Endothelial cell of umbilical vein (primary cell): Measurements from ENCODE around the gene SLC7A7. TPM values are rescaled to one million over a fixed set of nuclear protein-coding genes. Genes with fewer than 3 reads are reported as not detected.

Experiments used
- BruUV-seq: library from RNA; stranded (reverse); fragments of 400-500 nt; replicated peaks from 2 replicates; lab custom pipeline; 2021; lab: Mats Ljungman, UMichigan
- CTCF ChIA-PET: fragments of 300-600, 350-600 bp; sonication (Branson Sonifier 250); formaldehyde crosslinking; loops from one replicate; lab custom pipeline; 2021; ENCODE audit warnings: antibody characterized with exemption, inconsistent platforms; lab: Charles Lee
- POLR2A ChIA-PET: fragments of 300-600, 350-600 bp; sonication (Branson Sonifier 250); formaldehyde crosslinking; loops from one replicate; lab custom pipeline; 2021; ENCODE audit warnings: antibody characterized with exemption, inconsistent platforms; lab: Charles Lee
- DNase-seq: peaks from one replicate; pipeline ENCODE4 v3.0.0-alpha.2; 2011; ENCODE audit warnings: low read depth, low spot score
- FAIRE-seq: peaks from 2 replicates; lab custom pipeline; 2011; peaks lifted over from hg19 to GRCh38; lab: Jason Lieb, UNC
- H2AFZ ChIP-seq: 2 replicates; pipeline ENCODE4 v1.6.0; 2012; ENCODE audit warnings: low read depth, low read length, control low read depth, inconsistent platforms
- H3K27ac ChIP-seq: 2 replicates; pipeline ENCODE4 v1.5.1; 2011; ENCODE audit warnings: low read depth, mild to moderate bottlenecking, control low read depth, low read length, moderate library complexity; ENCODE audit not compliant: insufficient read depth
- H3K27me3 ChIP-seq, 2 experiments: 2 replicates each; pipeline versions ENCODE4 v1.6.0 to v1.6.1; 2011; ENCODE audit warnings: low read length in 2 of 2, mixed read lengths in 1 of 2; ENCODE audit not compliant: control insufficient read depth in 2 of 2, insufficient read depth in 2 of 2
- H3K36me3 ChIP-seq, 2 experiments: 2 replicates in 1 of 2; 3 replicates in 1 of 2; pipeline ENCODE4 v1.5.1; 2011; ENCODE audit warnings: low read length in 2 of 2, mild to moderate bottlenecking in 1 of 2, moderate library complexity in 1 of 2; ENCODE audit not compliant: control insufficient read depth in 2 of 2, insufficient read depth in 2 of 2; ENCODE audit errors: extremely low read depth in 1 of 2
- H3K4me1 ChIP-seq: 3 replicates; pipeline ENCODE4 v1.5.1; 2011; ENCODE audit warnings: mild to moderate bottlenecking, low read length; ENCODE audit not compliant: control insufficient read depth, insufficient read depth; ENCODE audit errors: extremely low read depth
- H3K4me2 ChIP-seq: 2 replicates; pipeline ENCODE4 v1.6.1; 2011; ENCODE audit warnings: low read length, control low read depth, mixed read lengths; ENCODE audit not compliant: insufficient read depth
- H3K4me3 ChIP-seq, 3 experiments: fragments of 200-600 bp in 1 of 3; sonication (generic), shearing (Covaris generic) in 1 of 3; replicated peaks in 1 of 3; 2 replicates each; pipeline ENCODE4 v1.5.1; 2011 to 2016; ENCODE audit warnings: control low read depth in 3 of 3, low read length in 3 of 3, mild to moderate bottlenecking in 2 of 3, inconsistent platforms in 1 of 3, low read depth in 1 of 3, moderate library complexity in 1 of 3; ENCODE audit not compliant: insufficient read depth in 1 of 3
- H3K79me2 ChIP-seq: 2 replicates; pipeline ENCODE4 v1.6.0; 2012; ENCODE audit warnings: low read length, inconsistent platforms; ENCODE audit not compliant: control insufficient read depth, insufficient read depth
- H3K9ac ChIP-seq: replicated peaks from 2 replicates; pipeline ENCODE3; 2011; ENCODE audit warnings: low read length, control low read depth; ENCODE audit not compliant: insufficient read depth; ENCODE audit errors: extremely low read depth
- H3K9me1 ChIP-seq: replicated peaks from 3 replicates; pipeline ENCODE4 v1.6.0; 2011; ENCODE audit warnings: mild to moderate bottlenecking, low read length; ENCODE audit not compliant: control insufficient read depth, insufficient read depth; ENCODE audit errors: extremely low read depth
- H3K9me3 ChIP-seq: replicated peaks from 2 replicates; pipeline ENCODE4 v1.5.1; 2012; ENCODE audit warnings: low read length, inconsistent platforms; ENCODE audit not compliant: control insufficient read depth, insufficient read depth
- H4K20me1 ChIP-seq: replicated peaks from 2 replicates; pipeline ENCODE3; 2011; ENCODE audit warnings: mild to moderate bottlenecking, low read length; ENCODE audit not compliant: control insufficient read depth, insufficient read depth; ENCODE audit errors: extremely low read depth
- EZH2 ChIP-seq: IDR thresholded peaks from 2 replicates; pipeline ENCODE4 v1.6.1; 2012; ENCODE audit warnings: borderline replicate concordance, low read depth, mild to moderate bottlenecking, moderate library complexity, low read length, inconsistent platforms; ENCODE audit not compliant: severe bottlenecking
- FOS ChIP-seq: IDR thresholded peaks from 2 replicates; pipeline ENCODE4 v1.6.1; 2011; ENCODE audit warnings: mild to moderate bottlenecking, low read length, moderate library complexity, borderline replicate concordance; ENCODE audit not compliant: insufficient read depth
- GATA2 ChIP-seq: IDR thresholded peaks from 2 replicates; pipeline ENCODE4 v1.7.0; 2011; ENCODE audit warnings: low read depth, mild to moderate bottlenecking, moderate library complexity, mixed read lengths, low read length; ENCODE audit not compliant: insufficient read length, insufficient read depth
- JUN ChIP-seq: IDR thresholded peaks from 2 replicates; pipeline ENCODE4 v1.6.1; 2011; ENCODE audit warnings: borderline replicate concordance, low read depth; ENCODE audit not compliant: insufficient read length, insufficient read depth
- MAX ChIP-seq: IDR thresholded peaks from 2 replicates; pipeline ENCODE4 v1.6.1; 2011; ENCODE audit not compliant: insufficient read depth, insufficient read length
- MYC ChIP-seq: IDR thresholded peaks from one replicate; pipeline ENCODE4 v1.6.1; 2011; ENCODE audit warnings: mild to moderate bottlenecking, low read depth, low read length
- POLR2A ChIP-seq: IDR thresholded peaks from 2 replicates; pipeline ENCODE4 v1.6.1; 2012; ENCODE audit warnings: low read depth, mild to moderate bottlenecking, control low read depth, low read length
- POLR2AphosphoS5 ChIP-seq: IDR thresholded peaks from 2 replicates; pipeline ENCODE4 v1.6.1; 2012; ENCODE audit warnings: low read depth, mild to moderate bottlenecking, control low read depth, low read length, moderate library complexity; ENCODE audit not compliant: insufficient read depth
- dilution Hi-C: fragments of 300-500 bp; cut with MboI; formaldehyde crosslinking; loops from one replicate; pipeline ENCODE4 v1.15.0; 2019; ENCODE audit warnings: low sequenced_read_pairs; ENCODE audit not compliant: extremely low pct_ligation_motif_present
- intact Hi-C: fragments of 100-400 bp; cut with micrococcal nuclease; formaldehyde crosslinking; loops from one replicate; pipeline ENCODE4 v1.10.0; 2022
- polyA plus RNA-seq, 4 experiments: library from polyadenylated mRNA; depleted of rRNA in 3 of 4; stranded (reverse) in 3 of 4; unstranded in 1 of 4; fragments of >200 nt; gene quantifications; 2 replicates each; pipeline versions ENCODE4 v1.2.1 to v1.2.3, GENCODE V29; 2011 to 2012; ENCODE audit warnings: missing spikeins in 1 of 4
- total RNA-seq: library from RNA; stranded (reverse); gene quantifications from 2 replicates; pipeline ENCODE4 v1.2.3, GENCODE V29; 2021
- TF ChIP-seq, protein P1 (sequence below), 2 donors: IDR thresholded peaks; 1 replicate in 1 of 2; 2 replicates in 1 of 2; pipeline ENCODE4 v1.5.1; 2011; ENCODE audit warnings: low read length in 2 of 2, mild to moderate bottlenecking in 2 of 2, moderate library complexity in 2 of 2, control low read depth in 1 of 2, inconsistent platforms in 1 of 2, low read depth in 1 of 2; ENCODE audit not compliant: insufficient read depth in 1 of 2; ENCODE audit errors: extremely low read depth in 1 of 2

Gene SLC7A7
- total and polyA plus RNA-seq, 2 donors (not counting 3 experiments of a cell fraction or from before 2014, with no cell fraction given), result 22.5 to 94.0 TPM

DNA sequence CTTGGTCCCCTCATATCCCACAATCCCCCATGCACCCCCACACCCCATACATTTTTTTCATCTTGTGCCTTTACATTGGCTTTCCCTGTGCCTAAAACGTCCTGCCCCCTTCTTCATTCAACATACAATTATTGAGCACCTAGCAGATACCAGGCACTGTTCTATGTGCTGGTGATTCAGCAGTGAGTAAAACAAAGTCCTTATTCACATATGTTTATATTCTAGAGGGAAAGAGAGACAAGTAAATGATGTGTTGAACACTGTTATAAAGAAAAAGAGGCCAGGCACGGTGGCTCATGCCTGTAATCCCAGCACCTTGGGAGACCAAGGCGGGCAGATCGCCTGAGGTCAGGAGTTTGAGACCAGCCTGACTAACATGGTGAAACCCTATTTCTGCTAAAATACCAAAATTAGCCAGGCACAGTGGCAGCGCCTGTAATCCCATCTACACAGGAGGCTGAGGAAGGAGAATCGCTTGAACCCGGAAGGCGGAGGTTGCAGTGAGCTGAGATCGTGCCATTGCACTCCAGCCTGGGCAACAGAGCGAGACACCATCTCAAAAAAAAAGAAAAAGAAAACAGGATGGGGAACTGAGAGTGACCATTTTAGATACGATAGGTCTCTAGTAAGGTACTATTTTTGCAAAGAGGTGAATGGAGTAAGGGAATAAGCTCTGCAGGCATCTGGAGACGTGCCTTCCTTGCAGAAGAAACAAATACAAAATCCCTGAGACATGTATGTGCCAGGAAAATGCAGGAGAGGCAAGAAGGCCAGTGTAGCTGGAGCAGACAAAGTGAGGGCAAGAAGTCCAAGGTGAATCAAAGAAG lies 12.2 kb downstream of the SLC7A7 start:
- Histone ChIP-seq H3K27me3 (no peaks in the 10 kb centered on the region), H3K4me1 (no peaks in the 10 kb centered on the region), H4K20me1 (no peaks in the 10 kb centered on the region), H3K9ac (no peak overlapping the region), H3K79me2 (no peaks in the 10 kb centered on the region), H3K9me3 (no peaks in the 10 kb centered on the region), H3K9me1 (no peaks in the 10 kb centered on the region), H3K4me2 (no peak overlapping the region), H3K36me3 (no peaks in the 10 kb centered on the region), H2AFZ (no peak overlapping the region), H3K27ac (no peak overlapping the region), H3K4me3 (no peak overlapping the region)
- no TSS peak for BruUV-seq
- FAIRE-seq, result no peak
- no peak for DNase-seq
- TF ChIP-seq, protein P1, sequence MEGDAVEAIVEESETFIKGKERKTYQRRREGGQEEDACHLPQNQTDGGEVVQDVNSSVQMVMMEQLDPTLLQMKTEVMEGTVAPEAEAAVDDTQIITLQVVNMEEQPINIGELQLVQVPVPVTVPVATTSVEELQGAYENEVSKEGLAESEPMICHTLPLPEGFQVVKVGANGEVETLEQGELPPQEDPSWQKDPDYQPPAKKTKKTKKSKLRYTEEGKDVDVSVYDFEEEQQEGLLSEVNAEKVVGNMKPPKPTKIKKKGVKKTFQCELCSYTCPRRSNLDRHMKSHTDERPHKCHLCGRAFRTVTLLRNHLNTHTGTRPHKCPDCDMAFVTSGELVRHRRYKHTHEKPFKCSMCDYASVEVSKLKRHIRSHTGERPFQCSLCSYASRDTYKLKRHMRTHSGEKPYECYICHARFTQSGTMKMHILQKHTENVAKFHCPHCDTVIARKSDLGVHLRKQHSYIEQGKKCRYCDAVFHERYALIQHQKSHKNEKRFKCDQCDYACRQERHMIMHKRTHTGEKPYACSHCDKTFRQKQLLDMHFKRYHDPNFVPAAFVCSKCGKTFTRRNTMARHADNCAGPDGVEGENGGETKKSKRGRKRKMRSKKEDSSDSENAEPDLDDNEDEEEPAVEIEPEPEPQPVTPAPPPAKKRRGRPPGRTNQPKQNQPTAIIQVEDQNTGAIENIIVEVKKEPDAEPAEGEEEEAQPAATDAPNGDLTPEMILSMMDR (IDR thresholded peaks at IDR 0.05; ENCODE audit: extremely low read depth in 1 of 2, insufficient read depth in 1 of 2, low read depth in 1 of 2, low read length in 2 of 2), result no peak
- TF ChIP-seq EZH2, result no peak
- no peak for TF ChIP-seq JUN
- TF ChIP-seq MYC, result no peak
- no peak for TF ChIP-seq GATA2
- no peak for TF ChIP-seq MAX
- no peak for TF ChIP-seq POLR2A
- TF ChIP-seq POLR2AphosphoS5, result no peak
- no peak for TF ChIP-seq FOS
- dilution Hi-C loops, result no loop called here
- ChIA-PET POLR2A (no interaction called here), CTCF (no interaction called here)
- intact Hi-C loops, result no loop called here
